Ureter (tissue), 1 donor: Measurements from ENCODE around the gene CDH16. TPM values are rescaled to one million over a fixed set of nuclear protein-coding genes. Genes with fewer than 3 reads are reported as not detected.

Source experiments
- DNase-seq: peaks from one replicate; pipeline ENCODE4 v3.0.0-alpha.2; 2020; ENCODE audit warnings: low spot score
- total RNA-seq: library from RNA; stranded (reverse); gene quantifications from one replicate; pipeline ENCODE4 v1.2.4, GENCODE V29; 2023
- donor health status: DM: yes; HTN: yes; CAD: no.

CDH16 gene
- total RNA-seq, 1 donor from 2014 or later, result not detected

- DNase-seq, result no peak
These were observed 22.7 kb downstream of the CDH16 start for GRCh38 chr16:66895999-66896398.

DNA sequence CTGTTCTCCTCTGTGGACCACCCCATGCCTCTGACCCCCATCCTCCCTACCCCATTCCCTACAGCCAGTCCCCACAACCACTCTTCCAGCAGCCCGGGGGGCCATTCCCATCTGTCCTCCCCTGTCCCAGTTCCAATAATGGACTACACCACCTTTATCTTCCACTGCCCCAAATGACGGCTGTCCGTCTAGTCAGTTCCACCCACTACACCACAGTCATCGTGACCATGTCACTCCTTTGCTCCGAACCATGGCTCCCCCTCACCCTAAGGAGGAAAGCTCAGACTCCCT lies 23.1 kb downstream of the CDH16 start:
- no peak for DNase-seq

DNA sequence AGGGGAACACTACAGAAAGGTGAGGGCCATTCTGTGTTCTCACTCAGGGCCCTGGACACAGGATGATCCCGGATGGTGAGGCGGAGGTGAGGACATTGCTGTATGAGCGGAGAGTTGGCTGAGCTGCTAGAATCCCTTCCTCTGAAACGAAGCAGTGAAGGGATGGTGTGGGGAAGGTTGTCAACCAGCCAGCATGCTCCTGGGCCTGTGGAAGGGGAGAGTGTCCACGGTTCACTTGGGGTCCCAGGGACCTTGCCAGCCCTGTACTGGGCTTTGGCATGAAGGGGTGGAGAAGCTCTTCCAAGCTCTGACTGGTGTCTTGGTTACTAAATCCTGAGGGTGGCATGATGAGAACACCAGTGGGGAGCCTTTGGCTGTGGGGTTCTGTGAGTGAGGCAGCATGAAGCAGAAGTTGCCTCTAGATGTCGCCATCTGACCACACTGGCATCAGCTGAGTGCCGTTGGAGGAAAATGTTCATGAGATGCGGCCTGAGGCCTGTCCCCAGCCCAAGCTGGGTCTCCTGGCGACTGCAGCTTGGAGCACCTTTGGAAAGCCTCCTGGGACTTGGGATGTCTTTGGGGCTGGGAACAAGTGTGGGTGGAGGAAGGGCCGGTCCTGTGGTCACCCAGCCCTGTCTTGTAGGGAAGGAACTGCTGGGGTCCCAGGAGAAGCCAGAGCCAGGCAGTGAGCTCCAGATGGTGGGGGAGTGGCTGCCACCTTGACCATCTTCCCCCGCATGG lies 23.6 kb downstream of the CDH16 start:
- DNase-seq, result peak; percentile 80

DNA sequence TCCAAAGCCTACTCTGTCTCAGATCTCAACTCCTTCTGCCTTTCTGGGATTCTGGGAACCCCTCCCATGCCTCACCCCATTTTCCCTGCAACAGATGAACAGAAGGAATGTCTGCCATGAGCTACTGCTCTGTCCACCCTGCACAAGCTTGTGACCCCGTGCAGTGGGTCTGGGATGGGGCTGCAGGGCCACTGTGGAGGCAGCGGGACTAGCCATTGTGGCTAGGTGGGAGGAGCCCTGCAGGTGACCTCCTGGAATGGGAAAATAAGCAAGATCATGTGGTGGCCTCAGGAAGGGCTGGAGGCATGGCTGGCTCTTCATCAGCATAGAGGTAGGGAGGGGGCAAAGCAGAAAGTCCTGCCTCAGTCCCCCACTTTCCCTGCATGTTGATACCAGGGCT lies 24.6 kb downstream of the CDH16 start:
- no peak for DNase-seq

DNA sequence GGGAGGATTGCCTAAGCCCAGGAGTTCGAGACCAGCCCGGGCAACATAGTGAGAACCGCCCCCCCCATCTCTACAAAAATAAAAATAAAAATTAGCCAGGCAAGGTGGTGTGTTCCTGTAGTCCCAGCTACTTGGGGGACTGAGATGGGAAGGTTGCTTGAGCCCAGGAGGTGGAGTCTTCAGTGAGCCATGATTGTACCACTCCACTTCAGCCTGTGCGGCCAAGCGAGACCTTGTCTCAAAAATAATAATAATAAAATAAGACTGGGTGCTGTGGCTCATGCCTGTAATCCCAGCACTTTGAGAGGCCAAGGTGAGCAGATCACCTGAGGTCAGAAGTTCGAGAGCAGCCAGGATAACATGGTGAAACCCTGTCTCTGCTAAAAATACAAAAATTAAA lies 26.9 kb downstream of the CDH16 start:
- DNase-seq, result no peak

DNA sequence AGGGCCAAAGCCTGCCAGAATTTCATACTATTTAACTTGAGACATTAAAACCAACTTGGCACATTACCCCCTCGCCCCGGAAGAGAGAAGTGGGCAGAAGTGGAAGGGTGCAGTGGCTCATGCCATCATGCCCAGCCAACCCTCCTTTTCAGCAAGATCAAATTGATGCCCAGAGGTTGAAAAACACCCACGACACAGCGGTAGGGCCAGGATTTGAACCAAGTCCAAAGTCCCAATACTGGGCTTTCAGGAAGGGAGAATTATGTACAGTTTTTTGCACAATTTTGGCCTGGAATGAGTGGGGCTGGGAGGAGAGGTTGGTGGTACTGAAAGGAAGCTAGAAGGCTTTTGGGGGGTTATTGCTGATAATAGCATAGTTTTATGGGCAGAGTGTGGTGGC lies 27.3 kb downstream of the CDH16 start:
- no peak for DNase-seq

DNA sequence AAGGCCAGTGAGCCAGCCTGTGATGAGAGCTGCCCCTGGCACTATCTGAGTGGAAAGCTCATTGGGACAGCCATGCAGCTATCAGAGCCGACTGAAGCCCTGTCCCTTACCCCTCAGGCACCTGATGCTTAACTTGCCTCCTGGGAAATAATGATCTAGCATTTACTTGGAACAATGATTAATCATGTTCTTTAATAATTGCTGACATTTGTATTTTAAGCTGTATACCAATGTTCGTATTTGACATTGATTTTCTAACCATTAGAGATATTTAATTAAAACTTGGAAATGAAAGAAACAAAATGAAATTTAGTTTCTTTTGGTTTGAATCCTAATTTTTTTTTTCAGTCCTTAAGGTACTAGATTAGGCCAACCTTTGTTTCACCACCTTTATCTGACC lies 27.9 kb downstream of the CDH16 start:
- no peak for DNase-seq

GRCh38 chr16:66889622-66890021 lies 29.1 kb downstream of the CDH16 start:
- DNase-seq, result no peak

DNA sequence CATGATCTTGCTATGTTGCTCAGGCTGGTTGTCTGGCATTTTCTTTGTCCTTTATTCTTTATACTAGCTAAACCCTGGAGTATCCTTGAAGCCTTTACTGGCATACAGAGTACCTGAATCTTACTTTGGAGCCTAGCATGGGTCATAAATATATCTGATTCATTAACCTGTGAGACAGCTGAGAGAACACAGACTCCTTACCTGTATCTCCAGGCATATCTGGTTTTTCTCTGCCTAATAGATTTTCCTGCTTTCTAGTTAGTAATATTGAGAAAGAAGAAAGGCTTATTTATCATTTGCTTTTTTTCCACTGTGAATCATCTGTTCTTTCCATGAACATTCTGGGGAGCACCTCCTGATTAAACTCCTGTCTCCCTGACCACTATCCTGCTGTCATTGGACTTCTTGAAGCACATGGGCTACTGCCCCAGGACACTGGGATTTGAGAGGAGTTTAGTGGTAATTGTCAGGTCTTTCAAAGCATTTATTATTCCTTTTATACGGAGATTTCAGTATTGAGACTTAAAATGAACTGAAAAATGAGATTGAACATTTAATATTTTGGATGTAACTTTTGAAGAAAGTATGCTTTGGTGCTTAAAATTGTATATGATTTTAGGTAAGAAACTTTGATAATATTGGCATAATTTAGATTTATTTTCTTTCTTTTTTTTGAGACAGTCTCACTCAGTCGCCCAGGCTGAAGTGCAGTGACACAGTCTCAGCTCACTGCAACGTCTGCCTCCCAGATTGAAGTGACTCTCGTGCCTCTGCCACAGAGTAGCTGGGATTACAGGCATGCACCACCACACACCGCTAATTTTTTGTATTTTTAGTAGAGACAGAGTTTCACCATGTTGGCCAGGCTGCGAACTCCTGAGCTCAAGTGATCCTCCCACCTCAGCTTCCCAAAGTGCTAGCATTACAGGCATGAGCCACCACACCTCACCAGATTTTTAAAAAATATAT lies 29.8 kb downstream of the CDH16 start:
- DNase-seq, result no peak

GRCh38 chr16:66886914-66887313 lies 31.8 kb downstream of the CDH16 start:
- no peak for DNase-seq

DNA sequence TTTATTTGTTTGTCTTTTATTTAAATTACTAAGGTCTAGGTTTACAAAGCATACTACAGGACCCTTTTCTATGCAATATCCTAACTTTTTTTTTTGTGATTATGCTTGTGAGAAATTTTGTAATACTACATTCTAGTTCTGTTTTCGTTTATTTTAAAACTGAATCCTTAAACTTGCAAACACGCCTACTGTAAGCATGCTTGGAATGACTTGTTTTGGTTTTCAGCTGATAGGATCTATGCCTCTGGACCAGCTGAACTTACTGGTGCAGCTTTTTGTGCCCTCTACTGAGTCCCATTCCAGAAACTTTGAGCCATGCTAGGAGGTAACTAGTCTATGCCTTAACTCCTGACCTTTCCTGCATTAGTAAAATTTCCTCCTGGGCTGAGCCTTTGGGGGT lies 32.4 kb downstream of the CDH16 start:
- no peak for DNase-seq

GRCh38 chr16:66885491-66885890 lies 33.2 kb downstream of the CDH16 start:
- DNase-seq, result no peak

- no peak for DNase-seq
These were observed 36.0 kb downstream of the CDH16 start for GRCh38 chr16:66882702-66883101.

- DNase-seq, result no peak
These were observed 36.6 kb downstream of the CDH16 start for GRCh38 chr16:66881964-66882508.

DNA sequence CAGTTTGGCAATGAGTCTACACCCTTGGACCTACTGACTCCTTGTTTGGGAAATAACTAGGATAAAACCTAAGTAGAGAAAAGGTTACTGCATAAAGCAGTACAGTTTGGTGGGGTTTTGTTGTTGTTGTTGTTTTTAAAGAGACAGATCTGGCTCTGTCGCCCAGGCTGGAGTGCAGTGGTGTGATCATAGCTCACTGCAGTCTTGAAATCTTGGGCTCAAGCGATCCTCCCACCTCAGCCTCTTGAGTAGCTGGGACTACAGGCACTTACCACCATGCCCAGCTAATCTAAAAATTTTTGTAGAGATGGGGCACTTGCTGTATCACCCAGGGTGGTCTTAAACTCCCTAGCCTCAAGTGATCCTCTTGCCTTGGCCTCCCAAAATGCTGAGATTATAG lies 37.1 kb downstream of the CDH16 start:
- DNase-seq, result no peak

GRCh38 chr16:66881014-66881417 lies 37.7 kb downstream of the CDH16 start:
- no peak for DNase-seq

- peak; percentile 97 for DNase-seq
These were observed 38.2 kb downstream of the CDH16 start, which contains the start of gene PDP2 for GRCh38 chr16:66880288-66881013. TSS of gene PDP2 (plus strand) at chr16:66880515. CDS start at chr16:66884285, 3,770 bp downstream.

GRCh38 chr16:66878067-66878466 lies 40.6 kb downstream of the CDH16 start:
- DNase-seq, result no peak

- DNase-seq, result no peak
These were observed 44.5 kb downstream of the CDH16 start for GRCh38 chr16:66874079-66874775.

DNA sequence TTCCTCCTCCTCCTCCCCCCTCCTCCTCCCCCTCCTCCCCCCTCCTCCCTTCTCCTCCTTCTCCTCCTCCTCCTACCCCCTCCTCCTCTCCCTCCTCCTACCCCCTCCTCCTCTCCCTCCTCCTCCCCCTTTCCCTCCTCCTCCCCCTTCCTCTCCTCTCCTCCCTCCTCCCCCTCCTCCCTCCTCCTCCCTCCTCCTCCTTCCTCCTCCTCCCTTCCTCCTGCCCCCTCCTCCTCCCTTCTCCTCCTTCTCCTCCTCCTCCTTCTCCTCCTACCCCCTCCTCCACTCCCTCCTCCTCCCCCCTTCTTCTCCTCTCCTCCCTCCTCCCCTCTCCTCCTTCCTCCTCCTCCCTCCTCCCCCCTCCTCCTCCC lies 45.0 kb downstream of the CDH16 start:
- DNase-seq, result no peak

DNA sequence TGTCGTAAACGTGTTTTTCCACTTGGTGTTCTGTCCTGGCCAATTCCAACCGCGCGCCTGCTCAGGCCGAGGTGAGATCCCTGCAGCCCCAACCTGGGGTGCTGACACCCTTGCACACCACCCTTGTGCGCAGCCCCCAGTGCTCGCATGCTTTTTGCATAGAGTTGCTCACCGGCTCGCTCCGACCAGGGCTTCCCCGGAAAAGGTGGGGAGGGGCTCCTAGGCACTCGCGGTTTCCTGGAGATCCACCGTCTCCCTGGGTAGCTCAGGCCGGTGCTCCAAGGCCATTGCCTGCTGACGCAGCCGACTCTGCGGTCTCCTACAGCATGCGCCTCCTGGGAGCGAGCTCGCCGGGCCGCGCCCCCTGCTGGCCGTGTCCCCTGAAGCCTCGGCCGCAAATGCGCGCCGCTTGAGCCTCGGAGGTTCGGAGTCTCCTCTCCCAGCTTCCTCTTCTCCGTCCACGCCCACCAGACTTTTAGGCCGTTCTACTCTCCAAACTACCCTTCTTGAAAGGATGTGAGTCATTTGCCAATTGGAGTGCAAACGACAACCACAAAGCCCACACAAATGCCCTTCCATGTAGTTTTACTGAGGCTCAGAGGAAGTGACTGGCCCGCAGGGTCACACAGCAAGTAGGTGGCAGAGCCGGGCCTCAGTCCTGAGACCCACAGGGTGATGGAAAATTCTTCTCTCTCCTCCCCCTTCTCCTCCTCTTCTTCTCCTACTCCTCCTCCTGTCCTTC lies 45.6 kb downstream of the CDH16 start:
- peak; percentile 91 for DNase-seq
